GM21447 (cell line): ENCODE data around the gene ZDHHC22.
A peak's percentile ranks its signal among the peaks of the same experiment; 100 is the strongest.

Experiments used
- ATAC-seq: cut with Tn5 transposase; IDR thresholded peaks from one replicate; pipeline ENCODE4 v1.9.1; 2021; ENCODE audit not compliant: unreplicated experiment

Gene ZDHHC22

GRCh38 chr14:77158175-77158881, 16.7 kb upstream of the ZDHHC22 start:
- no peak for ATAC-seq

- ATAC-seq: no peak
Observed at GRCh38 chr14:77157740-77158139, 16.1 kb upstream of the ZDHHC22 start.

GRCh38 chr14:77155083-77155482, 13.5 kb upstream of the ZDHHC22 start:
- ATAC-seq: no peak

GRCh38 chr14:77154421-77154820, 12.8 kb upstream of the ZDHHC22 start:
- no peak for ATAC-seq

- ATAC-seq: no peak
Observed at GRCh38 chr14:77153802-77154201, 12.2 kb upstream of the ZDHHC22 start.

GRCh38 chr14:77151918-77152588, 10.5 kb upstream of the ZDHHC22 start:
- no peak for ATAC-seq

- no peak for ATAC-seq
Observed at GRCh38 chr14:77151245-77151644, 9.7 kb upstream of the ZDHHC22 start.

- ATAC-seq: no peak
Observed at GRCh38 chr14:77148510-77149231, 7.1 kb upstream of the ZDHHC22 start.

GRCh38 chr14:77145975-77146740, 4.6 kb upstream of the ZDHHC22 start:
- no peak for ATAC-seq

GRCh38 chr14:77144412-77145115, 3.0 kb upstream of the ZDHHC22 start:
- no peak for ATAC-seq

GRCh38 chr14:77143071-77143470, 1.5 kb upstream of the ZDHHC22 start:
- no peak for ATAC-seq

- no peak for ATAC-seq
Observed at GRCh38 chr14:77142005-77142800, 612 bp upstream of the ZDHHC22 start.

GRCh38 chr14:77140359-77141213, 1.0 kb downstream of the ZDHHC22 start:
- no peak for ATAC-seq

- ATAC-seq: no peak
Observed at GRCh38 chr14:77139540-77140358, 1.8 kb downstream of the ZDHHC22 start.

- no peak for ATAC-seq
Observed at GRCh38 chr14:77139022-77139421, 2.6 kb downstream of the ZDHHC22 start.

- ATAC-seq: peak; percentile 70
Observed at GRCh38 chr14:77133720-77134338, 7.8 kb downstream of the ZDHHC22 start.

GRCh38 chr14:77131871-77132486, 9.6 kb downstream of the ZDHHC22 start:
- no peak for ATAC-seq
